Measurements from ENCODE around the gene EGLN1.

GRCh38 chr1:231318015-231318355 is 104.1 kb downstream of the EGLN1 start:
- no peak for TF ChIP-seq CTCF (IDR thresholded peaks at IDR 0.05)
- no peak for TF ChIP-seq POLR2A (IDR thresholded peaks at IDR 0.05)

All from gastroesophageal sphincter (tissue), 3 donors.